Epidermal melanocyte (primary cell): ENCODE measurements around the gene U2SURP.

ENCODE experiments used
- DNase-seq: peaks from one replicate; pipeline ENCODE4 v3.0.0; 2011; ENCODE audit warnings: low spot score; ENCODE audit not compliant: insufficient read length

The U2SURP gene

DNA sequence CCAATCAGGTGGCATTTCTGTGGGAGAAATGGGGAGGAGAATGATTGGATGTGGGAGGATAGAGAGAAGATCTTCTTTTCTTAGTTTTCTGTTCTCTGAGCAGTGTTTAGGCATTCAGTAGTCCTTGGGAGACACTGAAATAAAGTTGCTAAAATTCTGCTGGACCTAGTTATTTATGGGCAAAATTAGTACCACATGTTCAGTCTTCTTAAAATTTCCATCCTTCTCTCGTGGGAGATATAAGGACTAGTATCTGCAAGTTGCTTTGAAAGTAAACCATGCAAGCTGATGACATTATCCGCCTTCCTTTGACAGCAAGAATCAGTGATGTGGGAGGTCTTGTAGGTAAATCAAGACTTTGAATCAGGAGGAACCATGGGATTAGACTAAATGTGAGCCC lies 98.3 kb downstream of the U2SURP start:
- no peak for DNase-seq

GRCh38 chr3:143100451-143100850 lies 99.1 kb downstream of the U2SURP start:
- DNase-seq, result no peak

GRCh38 chr3:143101792-143102381 lies 100.5 kb downstream of the U2SURP start:
- no peak for DNase-seq

- DNase-seq, result no peak
Observed at GRCh38 chr3:143103652-143104051, 102.3 kb downstream of the U2SURP start.

DNA sequence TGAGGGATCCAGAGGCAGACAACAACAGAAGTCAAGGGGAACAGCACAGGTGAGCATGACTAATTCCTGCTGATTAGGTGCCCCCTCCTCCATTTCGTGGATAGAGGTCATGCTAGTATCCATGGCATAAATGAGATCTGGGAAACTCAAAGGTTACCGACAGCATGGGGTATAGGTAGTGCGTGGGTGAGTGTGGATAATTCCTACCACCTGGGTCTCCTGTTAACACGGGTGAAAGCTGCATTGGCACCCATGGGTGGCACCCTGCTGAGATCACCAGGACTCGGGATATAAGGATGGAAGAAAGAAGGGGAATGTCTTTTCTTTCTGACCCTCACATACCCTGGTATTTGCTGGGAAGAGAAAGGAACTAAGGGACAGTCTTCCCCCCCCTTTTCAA lies 103.8 kb downstream of the U2SURP start:
- no peak for DNase-seq

DNA sequence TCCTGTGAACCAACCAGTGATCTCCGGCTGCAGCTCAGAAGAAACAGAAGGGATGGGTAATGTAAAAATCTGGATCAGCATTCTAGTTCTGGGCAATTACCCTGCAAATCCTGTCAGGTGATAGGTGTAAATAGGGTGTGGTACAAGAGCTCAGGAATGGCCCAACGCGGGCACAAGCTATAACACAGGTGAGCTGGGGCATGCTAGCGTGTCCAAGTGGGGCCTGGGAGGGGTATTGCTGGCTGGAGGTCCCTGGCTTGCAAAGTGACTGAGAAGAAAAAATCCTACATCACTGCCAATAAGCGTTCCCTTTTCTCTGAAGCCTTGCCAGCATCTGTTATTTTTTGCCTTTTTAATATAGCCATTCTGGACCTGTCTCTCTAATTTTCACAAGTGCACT lies 108.5 kb downstream of the U2SURP start:
- no peak for DNase-seq
